Stomach (tissue), 9 donors: ENCODE results near the gene ABCF3. TPM values are rescaled to one million over a fixed set of nuclear protein-coding genes. Genes with fewer than 3 reads are reported as not detected.

Source experiments
- DNase-seq, 2 donors: peaks; one replicate each; pipeline versions ENCODE4 v3.0.0 to v3.0.0-alpha.2; 2013 to 2019
- H3K27ac ChIP-seq, 5 donors: fragments of 200-600 bp in 4 of 5; sonication (generic) in 4 of 5; one replicate each; pipeline ENCODE4 v1.5.1; 2013 to 2019; ENCODE audit warnings: mild to moderate bottlenecking in 1 of 5, moderate library complexity in 1 of 5
- H3K27me3 ChIP-seq, 3 donors: fragments of 200-600 bp; sonication (generic); one replicate each; pipeline ENCODE4 v1.5.1; 2017 to 2019; ENCODE audit warnings: mixed run types in 1 of 3
- H3K36me3 ChIP-seq, 4 donors: fragments of 200-600 bp; sonication (generic); 1 replicate in 3 of 4; 2 replicates in 1 of 4; pipeline ENCODE4 v1.5.1; 2016 to 2019
- H3K4me1 ChIP-seq, 4 donors: fragments of 200-600 bp; sonication (generic); one replicate each; pipeline ENCODE4 v1.5.1; 2016 to 2019
- H3K4me3 ChIP-seq, 4 donors: fragments of 200-600 bp; sonication (generic) in 3 of 4; one replicate each; pipeline ENCODE4 v1.5.1; 2016 to 2019; ENCODE audit warnings: mild to moderate bottlenecking in 1 of 4
- H3K9me3 ChIP-seq, 4 donors: fragments of 200-600 bp; sonication (generic); one replicate each; pipeline ENCODE4 v1.5.1; 2016 to 2019
- CTCF ChIP-seq, 7 experiments: fragments of 450-650 bp in 4 of 7; fragments of 200-600 bp in 3 of 7; sonication (generic) in 3 of 7; IDR thresholded peaks; one replicate each; pipeline ENCODE4 v1.5.1; 2016 to 2019; ENCODE audit warnings: antibody characterized with exemption in 7 of 7, control low read depth in 2 of 7, mild to moderate bottlenecking in 1 of 7
- EP300 ChIP-seq: sonication (generic); formaldehyde crosslinking; IDR thresholded peaks from one replicate; pipeline ENCODE4 v1.6.1; 2017; ENCODE audit warnings: antibody characterized with exemption
- POLR2A ChIP-seq, 4 donors: fragments of 450-650 bp; IDR thresholded peaks; one replicate each; pipeline ENCODE4 v1.6.1; 2016; ENCODE audit warnings: antibody characterized with exemption in 4 of 4, control low read depth in 2 of 4, mild to moderate bottlenecking in 1 of 4, moderate library complexity in 1 of 4
- POLR2AphosphoS5 ChIP-seq, 3 donors: sonication (generic); formaldehyde crosslinking; IDR thresholded peaks; one replicate each; pipeline ENCODE4 v1.6.1; 2016; ENCODE audit warnings: antibody characterized with exemption in 3 of 3
- WGBS, 5 donors: extraction: QIAGEN DNeasy Blood & Tissue Kit in 3 of 5; methylation state at CpG; one replicate each; pipeline versions ENCODE4 v1.1.5 to v1.1.7; 2013 to 2018; 5-methylcytosine and 5-hydroxymethylcytosine counted together
- intact Hi-C: fragments of 100-400 bp; cut with DNase I; formaldehyde crosslinking; loops from one replicate; pipeline ENCODE4 v1.15.1; 2023; ENCODE audit warnings: low total_unique reads
- polyA plus RNA-seq, 3 donors: library from polyadenylated mRNA; stranded (reverse); fragments of 200-250 nt; gene quantifications; one replicate each; pipeline ENCODE4 v1.2.3, GENCODE V29; 2013
- total RNA-seq, 5 donors: library from RNA; depleted of rRNA; stranded (reverse); fragments of >200 nt; gene quantifications; one replicate each; pipeline versions ENCODE4 v1.1.0 to v1.2.3, GENCODE V29; 2014 to 2016
- donor health status: healthy with polysubstance abuse.
- donor health status: Bipolar disorder and iron deficiency.
- donor health status: healthy.

Gene ABCF3
- total and polyA plus RNA-seq, 8 donors: 21.6 to 194 (median 47.5) TPM

- DNase-seq: peak; percentile 61 to 65
- TF ChIP-seq POLR2AphosphoS5 (IDR thresholded peaks at IDR 0.05) (no peak), EP300 (no peak), POLR2A (IDR thresholded peaks at IDR 0.05) (no peak), CTCF (IDR thresholded peaks at IDR 0.05) (no peak)
- WGBS, 5 donors: 18 to 33% (median 31%) methylated on average over 1 to 4 of the region's 4 CpGs
- Histone ChIP-seq H3K4me1 (peaks cover 17 to 22% (median 20%) of the 10 kb centered on the region in 4 donors), H3K9me3 (no peaks in the 10 kb centered on the region), H3K4me3 (no peak overlapping the region), H3K27ac (no peak overlapping the region), H3K27me3 (peaks cover 16 to 72% (median 43%) of the 10 kb centered on the region in 3 donors), H3K36me3 (no peaks in the 10 kb centered on the region)
- intact Hi-C loops: loop anchor here (10.0 kb wide), 1 partner anchor 339 kb away; no protein-coding TSS in a partner anchor
Observed at GRCh38 chr3:184234224-184234623, 48.2 kb downstream of the ABCF3 start.

GRCh38 chr3:184234671-184235380, 48.8 kb downstream of the ABCF3 start:
- Histone ChIP-seq H3K4me3 (no peak overlapping the region), H3K27me3 (peaks cover 13 to 71% (median 37%) of the 10 kb centered on the region in 3 donors), H3K4me1 (peaks cover 11 to 16% (median 14%) of the 10 kb centered on the region in 4 donors), H3K27ac (no peak overlapping the region), H3K9me3 (no peaks in the 10 kb centered on the region), H3K36me3 (no peaks in the 10 kb centered on the region)
- intact Hi-C loops: loop anchor here (10.0 kb wide), 1 partner anchor 340 kb away; no protein-coding TSS in a partner anchor
- DNase-seq: no peak
- 82 to 90% (median 86%) methylated on average over 17 to 19 of the region's 19 CpGs for WGBS, 5 donors
- TF ChIP-seq POLR2A (IDR thresholded peaks at IDR 0.05): no peak
- TF ChIP-seq CTCF (IDR thresholded peaks at IDR 0.05): no peak
- TF ChIP-seq EP300: no peak
- TF ChIP-seq POLR2AphosphoS5 (IDR thresholded peaks at IDR 0.05): no peak

- no peak for DNase-seq
- peaks cover 4 to 9% (median 7%) of the 10 kb centered on the region in 4 donors for H3K4me1 ChIP-seq
- TF ChIP-seq POLR2A (IDR thresholded peaks at IDR 0.05) (no peak), POLR2AphosphoS5 (IDR thresholded peaks at IDR 0.05) (no peak), EP300 (no peak), CTCF (IDR thresholded peaks at IDR 0.05) (no peak)
- intact Hi-C loops: loop anchor here (10.0 kb wide), 1 partner anchor 341 kb away; no protein-coding TSS in a partner anchor
- no peaks in the 10 kb centered on the region for H3K36me3 ChIP-seq
- H3K4me3 ChIP-seq: no peak overlapping the region
- H3K27me3 ChIP-seq: peaks cover 9 to 67% (median 31%) of the 10 kb centered on the region in 3 donors
- no peaks in the 10 kb centered on the region for H3K9me3 ChIP-seq
- no peak overlapping the region for H3K27ac ChIP-seq
- WGBS, 5 donors: 84 to 93% (median 89%) methylated on average over 4 of the region's 4 CpGs
Observed at GRCh38 chr3:184235381-184236032, 49.5 kb downstream of the ABCF3 start.

GRCh38 chr3:184236033-184236410, 50.0 kb downstream of the ABCF3 start:
- H3K36me3 ChIP-seq: no peaks in the 10 kb centered on the region
- H3K27ac ChIP-seq: no peak overlapping the region
- no peaks in the 10 kb centered on the region for H3K9me3 ChIP-seq
- TF ChIP-seq POLR2A (IDR thresholded peaks at IDR 0.05) (no peak), CTCF (IDR thresholded peaks at IDR 0.05) (no peak), POLR2AphosphoS5 (IDR thresholded peaks at IDR 0.05) (no peak), EP300 (no peak)
- DNase-seq: no peak
- intact Hi-C loops: loop anchor here (10.0 kb wide), 1 partner anchor 341 kb away; no protein-coding TSS in a partner anchor
- peaks cover 4 to 67% (median 25%) of the 10 kb centered on the region in 3 donors for H3K27me3 ChIP-seq
- WGBS, 5 donors: 48 to 56% (median 54%) methylated on average over 11 to 14 of the region's 14 CpGs
- H3K4me1 ChIP-seq: peaks cover under 1 to 6% (median 2%) of the 10 kb centered on the region in 4 donors
- H3K4me3 ChIP-seq: no peak overlapping the region
